ENCODE results near the gene PCDH9. TPM values are rescaled to one million over a fixed set of nuclear protein-coding genes. Genes with fewer than 3 reads are reported as not detected.
A peak's percentile ranks its signal among the peaks of the same experiment; 100 is the strongest.

Gene PCDH9
- total RNA-seq, 1 donor from 2014 or later: 10.4 TPM

- Histone ChIP-seq H3K4me3 (ENCODE audit: insufficient read depth, low read depth, low read length) (no peak overlapping the region), H3K79me2 (ENCODE audit: insufficient read depth, low read length) (no peaks in the 10 kb centered on the region), H2AFZ (ENCODE audit: low read depth, low read length) (peak overlapping the region; percentile 51), H3K27me3 (ENCODE audit: insufficient read depth, low read length) (no peaks in the 10 kb centered on the region), H3K4me1 (ENCODE audit: insufficient read depth, low read length) (peaks cover 18% of the 10 kb centered on the region), H3K9me3 (ENCODE audit: insufficient read depth, low read depth, low read length) (no peaks in the 10 kb centered on the region), H3K4me2 (ENCODE audit: low read length) (no peak overlapping the region), H3K9ac (ENCODE audit: low read length) (no peak overlapping the region), H3K36me3 (ENCODE audit: insufficient read depth, low read length) (no peaks in the 10 kb centered on the region), H3K27ac (ENCODE audit: low read depth, low read length) (no peak overlapping the region), H4K20me1 (ENCODE audit: insufficient read depth, low read length) (no peaks in the 10 kb centered on the region)
- TF ChIP-seq EZH2 (IDR thresholded peaks at IDR 0.05; ENCODE audit: insufficient read depth, low read length) (no peak), CTCF (IDR thresholded peaks at IDR 0.05; ENCODE audit: insufficient read depth, low read depth, low read length) (no peak)
- H3K27me3 Mint-ChIP-seq (ENCODE audit: low read depth, unreplicated experiment): no peaks in the 10 kb centered on the region
- H3K27ac Mint-ChIP-seq (ENCODE audit: unreplicated experiment): no peak overlapping the region
- peaks cover 20% of the 10 kb centered on the region for H3K4me1 Mint-ChIP-seq (ENCODE audit: low read depth, unreplicated experiment)
- DNase-seq (ENCODE audit: low read depth) (no peak), FAIRE-seq (no peak)
- H3K36me3 Mint-ChIP-seq (ENCODE audit: low read depth, unreplicated experiment): no peaks in the 10 kb centered on the region
- H3K4me3 Mint-ChIP-seq (ENCODE audit: unreplicated experiment): no peak overlapping the region
- H3K9me3 Mint-ChIP-seq (ENCODE audit: unreplicated experiment): no peaks in the 10 kb centered on the region
Measured at GRCh38 chr13:66639044-66639443, 591.1 kb downstream of the PCDH9 start.

DNA sequence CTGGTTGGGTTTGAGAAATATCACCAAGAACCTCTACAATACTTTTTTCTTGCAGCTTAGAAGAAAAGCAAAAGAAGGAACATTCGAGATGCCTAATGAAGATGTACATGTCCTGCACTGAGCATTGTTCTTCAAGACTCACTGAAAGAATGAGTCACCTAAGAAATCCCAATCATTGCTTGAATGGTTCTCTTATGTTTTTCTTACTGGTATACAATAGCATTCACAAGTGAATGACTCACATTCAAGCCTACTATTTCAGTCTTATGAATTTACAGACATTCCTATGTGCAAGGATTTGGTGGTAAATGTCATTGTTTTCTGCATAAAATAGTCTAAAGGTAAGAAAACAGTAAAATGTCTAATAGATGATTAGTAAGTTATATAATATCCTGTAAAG, 594.6 kb downstream of the PCDH9 start:
- no peak overlapping the region for H2AFZ ChIP-seq (ENCODE audit: low read depth, low read length)
- H3K27ac Mint-ChIP-seq (ENCODE audit: unreplicated experiment): peak overlapping the region; percentile 92
- H3K4me2 ChIP-seq (ENCODE audit: low read length): peak overlapping the region; percentile 64
- peaks cover 18% of the 10 kb centered on the region for H3K4me1 ChIP-seq (ENCODE audit: insufficient read depth, low read length)
- peak; percentile 96 for DNase-seq (ENCODE audit: low read depth)
- H3K9ac ChIP-seq (ENCODE audit: low read length): peak overlapping the region; percentile 38
- H3K36me3 Mint-ChIP-seq (ENCODE audit: low read depth, unreplicated experiment): no peaks in the 10 kb centered on the region
- H3K4me3 Mint-ChIP-seq (ENCODE audit: unreplicated experiment): no peak overlapping the region
- H3K9me3 ChIP-seq (ENCODE audit: insufficient read depth, low read depth, low read length): no peaks in the 10 kb centered on the region
- H3K27me3 Mint-ChIP-seq (ENCODE audit: low read depth, unreplicated experiment): no peaks in the 10 kb centered on the region
- H3K4me3 ChIP-seq (ENCODE audit: insufficient read depth, low read depth, low read length): no peak overlapping the region
- peak; percentile 92 for FAIRE-seq
- H3K4me1 Mint-ChIP-seq (ENCODE audit: low read depth, unreplicated experiment): peaks cover 21% of the 10 kb centered on the region
- H3K9me3 Mint-ChIP-seq (ENCODE audit: unreplicated experiment): no peaks in the 10 kb centered on the region
- H3K27ac ChIP-seq (ENCODE audit: low read depth, low read length): peak overlapping the region; percentile 73
- TF ChIP-seq EZH2 (IDR thresholded peaks at IDR 0.05; ENCODE audit: insufficient read depth, low read length) (no peak), CTCF (IDR thresholded peaks at IDR 0.05; ENCODE audit: insufficient read depth, low read depth, low read length) (no peak)
- no peaks in the 10 kb centered on the region for H3K79me2 ChIP-seq (ENCODE audit: insufficient read depth, low read length)
- H3K27me3 ChIP-seq (ENCODE audit: insufficient read depth, low read length): no peaks in the 10 kb centered on the region
- H3K36me3 ChIP-seq (ENCODE audit: insufficient read depth, low read length): no peaks in the 10 kb centered on the region
- no peaks in the 10 kb centered on the region for H4K20me1 ChIP-seq (ENCODE audit: insufficient read depth, low read length)

GRCh38 chr13:66634384-66634783, 595.8 kb downstream of the PCDH9 start:
- no peak overlapping the region for H3K27ac Mint-ChIP-seq (ENCODE audit: unreplicated experiment)
- peak overlapping the region; percentile 73 for H3K27ac ChIP-seq (ENCODE audit: low read depth, low read length)
- H3K4me1 ChIP-seq (ENCODE audit: insufficient read depth, low read length): peaks cover 18% of the 10 kb centered on the region
- no peaks in the 10 kb centered on the region for H3K9me3 ChIP-seq (ENCODE audit: insufficient read depth, low read depth, low read length)
- no peak overlapping the region for H3K4me2 ChIP-seq (ENCODE audit: low read length)
- H3K4me1 Mint-ChIP-seq (ENCODE audit: low read depth, unreplicated experiment): peaks cover 20% of the 10 kb centered on the region
- H3K27me3 ChIP-seq (ENCODE audit: insufficient read depth, low read length): no peaks in the 10 kb centered on the region
- no peaks in the 10 kb centered on the region for H3K36me3 Mint-ChIP-seq (ENCODE audit: low read depth, unreplicated experiment)
- H3K4me3 ChIP-seq (ENCODE audit: insufficient read depth, low read depth, low read length): no peak overlapping the region
- DNase-seq (ENCODE audit: low read depth): peak; percentile 20
- no peaks in the 10 kb centered on the region for H4K20me1 ChIP-seq (ENCODE audit: insufficient read depth, low read length)
- H3K36me3 ChIP-seq (ENCODE audit: insufficient read depth, low read length): no peaks in the 10 kb centered on the region
- no peak for FAIRE-seq
- H3K9ac ChIP-seq (ENCODE audit: low read length): no peak overlapping the region
- peaks cover 3% of the 10 kb centered on the region for H3K9me3 Mint-ChIP-seq (ENCODE audit: unreplicated experiment)
- TF ChIP-seq CTCF (IDR thresholded peaks at IDR 0.05; ENCODE audit: insufficient read depth, low read depth, low read length): no peak
- TF ChIP-seq EZH2 (IDR thresholded peaks at IDR 0.05; ENCODE audit: insufficient read depth, low read length): no peak
- H3K27me3 Mint-ChIP-seq (ENCODE audit: low read depth, unreplicated experiment): no peaks in the 10 kb centered on the region
- no peaks in the 10 kb centered on the region for H3K79me2 ChIP-seq (ENCODE audit: insufficient read depth, low read length)
- no peak overlapping the region for H3K4me3 Mint-ChIP-seq (ENCODE audit: unreplicated experiment)
- no peak overlapping the region for H2AFZ ChIP-seq (ENCODE audit: low read depth, low read length)

All from astrocyte (in vitro differentiated cells and primary cell).